IMR-90 (cell line): Measurements from ENCODE around the gene PCP4L1. TPM values are rescaled to one million over a fixed set of nuclear protein-coding genes. Genes with fewer than 3 reads are reported as not detected.

Experiments used
- ATAC-seq: fragments of 200-7000 bp; cut with Tn5 transposase; 2 replicates; pipeline ENCODE4 v1.9.1; 2020; ENCODE audit warnings: low read depth, mild to moderate bottlenecking, moderate library complexity
- BruUV-seq: library from RNA; stranded (reverse); fragments of 400-500 nt; replicated peaks from 2 replicates; lab custom pipeline; 2021; lab: Mats Ljungman, UMichigan
- CTCF ChIA-PET: fragments of 300-600 bp; formaldehyde crosslinking; extraction: SDS; loops from one replicate; lab custom pipeline; 2021; ENCODE audit warnings: antibody characterized with exemption; lab: Yijun Ruan, JAX
- POLR2A ChIA-PET: fragments of 300-600 bp; sonication (Branson Sonifier 250); formaldehyde crosslinking; loops from one replicate; lab custom pipeline; 2022; ENCODE audit warnings: antibody characterized with exemption; ENCODE audit not compliant: unreplicated experiment; lab: Charles Lee
- DNase-seq: peaks from one replicate; pipeline ENCODE4 v3.0.0; 2013
- H2AFZ ChIP-seq: replicated peaks from 2 replicates; pipeline ENCODE3; 2013; ENCODE audit warnings: low read length, mild to moderate bottlenecking; ENCODE audit not compliant: poor library complexity
- H2AK5ac ChIP-seq: 2 replicates; pipeline ENCODE4 v1.6.1; 2013; ENCODE audit warnings: low read depth, low read length, inconsistent platforms
- H2AK9ac ChIP-seq: replicated peaks from 2 replicates; pipeline ENCODE3; 2013; ENCODE audit warnings: mild to moderate bottlenecking, low read depth, low read length, moderate library complexity; ENCODE audit not compliant: poor library complexity
- H2BK120ac ChIP-seq: 2 replicates; pipeline ENCODE4 v1.6.1; 2013; ENCODE audit warnings: low read depth, low read length, inconsistent platforms
- H2BK15ac ChIP-seq: 3 replicates; pipeline ENCODE4 v1.6.1; 2013; ENCODE audit warnings: low read depth, low read length, inconsistent platforms
- H2BK20ac ChIP-seq: 2 replicates; pipeline ENCODE4 v1.6.1; 2013; ENCODE audit warnings: low read depth, mild to moderate bottlenecking, inconsistent platforms, low read length, moderate library complexity
- H2BK5ac ChIP-seq: 2 replicates; pipeline ENCODE4 v1.6.1; 2013; ENCODE audit warnings: mild to moderate bottlenecking, low read depth, low read length, inconsistent platforms; ENCODE audit not compliant: poor library complexity, severe bottlenecking
- H3K14ac ChIP-seq: replicated peaks from 2 replicates; pipeline ENCODE4 v1.6.1; 2013; ENCODE audit warnings: low read depth, low read length, inconsistent platforms
- H3K18ac ChIP-seq: 2 replicates; pipeline ENCODE4 v1.6.1; 2013; ENCODE audit warnings: low read depth, low read length, control low read depth
- H3K23ac ChIP-seq: 2 replicates; pipeline ENCODE4 v1.6.1; 2013; ENCODE audit warnings: low read depth, low read length, inconsistent platforms
- H3K27ac ChIP-seq: 2 replicates; pipeline ENCODE4 v1.5.1; 2013; ENCODE audit warnings: mild to moderate bottlenecking, control low read depth, low read length; ENCODE audit not compliant: insufficient read depth
- H3K27me3 ChIP-seq: 2 replicates; pipeline ENCODE4 v1.6.1; 2013; ENCODE audit warnings: low read length; ENCODE audit not compliant: control insufficient read depth, insufficient read depth
- H3K36me3 ChIP-seq: 2 replicates; pipeline ENCODE4 v1.6.1; 2013; ENCODE audit warnings: low read length, mixed read lengths; ENCODE audit not compliant: control insufficient read depth, insufficient read depth
- H3K4ac ChIP-seq: 2 replicates; pipeline ENCODE4 v1.6.1; 2013; ENCODE audit warnings: low read depth, low read length, inconsistent platforms
- H3K4me1 ChIP-seq: 2 replicates; pipeline ENCODE4 v1.6.1; 2013; ENCODE audit warnings: low read length, mixed read lengths; ENCODE audit not compliant: control insufficient read depth, insufficient read depth
- H3K4me2 ChIP-seq: 2 replicates; pipeline ENCODE4 v1.6.1; 2013; ENCODE audit warnings: low read depth, mild to moderate bottlenecking, control low read depth, low read length, moderate library complexity
- H3K4me3 ChIP-seq: 2 replicates; pipeline ENCODE4 v1.5.1; 2013; ENCODE audit warnings: low read depth, mild to moderate bottlenecking, control low read depth, low read length, moderate library complexity; ENCODE audit not compliant: insufficient read depth
- H3K56ac ChIP-seq: 2 replicates; pipeline ENCODE4 v1.6.1; 2013; ENCODE audit warnings: low read length, inconsistent platforms; ENCODE audit not compliant: insufficient read depth; ENCODE audit errors: extremely low read depth
- H3K79me1 ChIP-seq, 2 experiments: 2 replicates each; pipeline ENCODE4 v1.6.1; 2013; ENCODE audit warnings: low read length in 2 of 2, inconsistent platforms in 1 of 2, low read depth in 1 of 2
- H3K9ac ChIP-seq: 2 replicates; pipeline ENCODE4 v1.6.1; 2013; ENCODE audit warnings: low read depth, low read length, control low read depth
- H3K9me1 ChIP-seq: 2 replicates; pipeline ENCODE4 v1.6.1; 2013; ENCODE audit warnings: low read length, inconsistent platforms; ENCODE audit not compliant: insufficient read depth
- H3K9me3 ChIP-seq: 2 replicates; pipeline ENCODE4 v1.6.1; 2013; ENCODE audit warnings: low read length; ENCODE audit not compliant: control insufficient read depth, insufficient read depth
- H4K20me1 ChIP-seq: 2 replicates; pipeline ENCODE4 v1.6.1; 2013; ENCODE audit warnings: low read length, inconsistent platforms; ENCODE audit not compliant: insufficient read depth
- H4K5ac ChIP-seq: 2 replicates; pipeline ENCODE4 v1.6.1; 2013; ENCODE audit warnings: mild to moderate bottlenecking, low read depth, low read length, control low read depth
- H4K8ac ChIP-seq, 2 experiments: 2 replicates each; pipeline ENCODE4 v1.6.1; 2013; ENCODE audit warnings: low read depth in 2 of 2, low read length in 2 of 2, control low read depth in 1 of 2, inconsistent platforms in 1 of 2
- H4K91ac ChIP-seq: 2 replicates; pipeline ENCODE4 v1.6.1; 2013; ENCODE audit warnings: low read depth, low read length, inconsistent platforms; ENCODE audit not compliant: insufficient read depth
- BHLHE40 ChIP-seq: fragments of 150-350 bp; IDR thresholded peaks from 2 replicates; pipeline ENCODE4 v1.6.1; 2016; ENCODE audit warnings: mild to moderate bottlenecking, low read depth, low read length
- CTCF ChIP-seq: conservative IDR thresholded peaks from 2 replicates; pipeline ENCODE4 v1.5.1; 2012; ENCODE audit warnings: mild to moderate bottlenecking, low read depth, low read length, improper control_type of control experiment
- FOS ChIP-seq: fragments of 150-350 bp; IDR thresholded peaks from 2 replicates; pipeline ENCODE4 v1.6.1; 2016; ENCODE audit warnings: low read depth, low read length
- MAFK ChIP-seq: IDR thresholded peaks from 2 replicates; pipeline ENCODE4 v1.6.1; 2012; ENCODE audit warnings: low read depth, low read length, improper control_type of control experiment
- MAZ ChIP-seq: IDR thresholded peaks from 2 replicates; pipeline ENCODE4 v1.6.1; 2012; ENCODE audit warnings: low read depth, mild to moderate bottlenecking, low read length, improper control_type of control experiment, moderate library complexity, borderline replicate concordance
- MXI1 ChIP-seq: IDR thresholded peaks from 2 replicates; pipeline ENCODE4 v1.6.1; 2012; ENCODE audit warnings: low read depth, mild to moderate bottlenecking, low read length, moderate library complexity, borderline replicate concordance
- NFE2L2 ChIP-seq: fragments of 150-350 bp; IDR thresholded peaks from 2 replicates; pipeline ENCODE4 v1.6.1; 2016; ENCODE audit warnings: low read depth, mild to moderate bottlenecking, low read length
- POLR2A ChIP-seq: IDR thresholded peaks from 2 replicates; pipeline ENCODE4 v1.6.1; 2012; ENCODE audit warnings: mild to moderate bottlenecking, low read depth, low read length
- RAD21 ChIP-seq: IDR thresholded peaks from 2 replicates; pipeline ENCODE4 v1.6.1; 2012; ENCODE audit warnings: low read length, improper control_type of control experiment
- RCOR1 ChIP-seq: IDR thresholded peaks from 2 replicates; pipeline ENCODE4 v1.6.1; 2012; ENCODE audit warnings: mild to moderate bottlenecking, low read length, improper control_type of control experiment; ENCODE audit not compliant: insufficient replicate concordance
- RFX5 ChIP-seq: IDR thresholded peaks from 2 replicates; pipeline ENCODE4 v1.8.0; 2012; ENCODE audit warnings: low read depth, mild to moderate bottlenecking, low read length, moderate library complexity
- SMC3 ChIP-seq: fragments of 150-350 bp; IDR thresholded peaks from 2 replicates; pipeline ENCODE4 v1.6.1; 2016; ENCODE audit warnings: low read depth, mild to moderate bottlenecking, antibody characterized with exemption, low read length, moderate library complexity
- USF2 ChIP-seq: fragments of 150-350 bp; IDR thresholded peaks from 2 replicates; pipeline ENCODE4 v1.6.1; 2017; ENCODE audit warnings: mild to moderate bottlenecking, antibody characterized with exemption, low read length, low read depth
- WGBS, 2 experiments: methylation state at CpG; one replicate each; pipeline versions ENCODE4 v1.1.5 to v1.1.7; 2013; ENCODE audit warnings: missing lambda C conversion rate in 2 of 2; ENCODE audit not compliant: insufficient read length in 1 of 2; ENCODE audit errors: extremely low coverage in 2 of 2; 5-methylcytosine and 5-hydroxymethylcytosine counted together
- dilution Hi-C: fragments of 300-500 bp; cut with HindIII; formaldehyde crosslinking; loops from one replicate; pipeline ENCODE4 v1.14.3; 2018; ENCODE audit warnings: low sequenced_read_pairs; ENCODE audit not compliant: unreplicated experiment
- in situ Hi-C: fragments of 300-500 bp; cut with MboI; formaldehyde crosslinking; loops from 3 replicates; pipeline ENCODE4 v1.14.3; 2019; ENCODE audit warnings: low sequenced_read_pairs, inconsistent platforms, mixed read lengths
- intact Hi-C: fragments of 100-400 bp; cut with micrococcal nuclease; formaldehyde crosslinking; loops from 2 replicates; pipeline ENCODE4 v1.10.0; 2022
- polyA plus RNA-seq, 3 experiments: library from polyadenylated mRNA; depleted of rRNA; stranded (reverse); fragments of >200 nt; gene quantifications; 2 replicates each; pipeline ENCODE4 v1.2.3, GENCODE V29; 2012; ENCODE audit warnings: low replicate concordance in 1 of 3
- total RNA-seq: library from RNA; depleted of rRNA; stranded (reverse); fragments of >200 nt; gene quantifications from 2 replicates; pipeline ENCODE4 v1.2.3, GENCODE V29; 2012

Gene PCP4L1
- total and polyA plus RNA-seq, 2 of the 4 experiments (the other 2 are of a cell fraction): not detected

- Histone ChIP-seq H3K4me1 (peaks cover 13% of the 10 kb centered on the region), H2BK5ac (no peak overlapping the region), H3K9me1 (peaks cover 6% of the 10 kb centered on the region), H3K79me1 (peaks cover 9 to 14% of the 10 kb centered on the region in 2 experiments; a peak in 3 of 4 replicates), H3K27ac (no peak overlapping the region), H3K14ac (no peak overlapping the region), H3K4me2 (no peak overlapping the region), H3K18ac (no peak overlapping the region), H3K56ac (no peak overlapping the region), H2AFZ (no peak overlapping the region), H2AK9ac (no peak overlapping the region), H4K5ac (no peak overlapping the region), H2BK120ac (no peak overlapping the region), H4K91ac (no peak overlapping the region), H3K36me3 (no peaks in the 10 kb centered on the region), H2BK15ac (no peak overlapping the region), H3K9me3 (no peaks in the 10 kb centered on the region), H3K9ac (no peak overlapping the region), H3K4ac (no peak overlapping the region), H3K27me3 (no peaks in the 10 kb centered on the region; the same call in 1 of the 2 replicates), H3K23ac (no peak overlapping the region), H4K8ac (no peak overlapping the region), H2AK5ac (no peak overlapping the region), H4K20me1 (no peaks in the 10 kb centered on the region), H2BK20ac (no peak overlapping the region), H3K4me3 (no peak overlapping the region)
- ATAC-seq: no peak
- WGBS, 2 experiments: 48% methylated on average over 2 of the region's 6 CpGs; no CpG with 5 or more reads in 1 of the 2 experiments
- POLR2A ChIA-PET: no interaction called here
- TF ChIP-seq SMC3: no peak
- TF ChIP-seq MXI1: no peak
- no peak for TF ChIP-seq POLR2A
- no peak for TF ChIP-seq USF2
- TF ChIP-seq RFX5: no peak
- TF ChIP-seq MAZ: no peak
- TF ChIP-seq BHLHE40: no peak
- TF ChIP-seq NFE2L2: no peak
- TF ChIP-seq MAFK: no peak
- no peak for TF ChIP-seq RAD21
- no peak for TF ChIP-seq FOS
- no peak for TF ChIP-seq CTCF
- no peak for TF ChIP-seq RCOR1
- CTCF ChIA-PET: interaction anchor here (1.4 kb wide), 1 partner anchor 160 kb away, joined by 6 read pairs; no protein-coding TSS in a partner anchor
- DNase-seq: no peak
- intact Hi-C loops (no loop called here), in situ Hi-C loops (no loop called here), dilution Hi-C loops (no loop called here)
- no TSS peak for BruUV-seq
These were observed 36.1 kb upstream of the PCP4L1 start for GRCh38 chr1:161222175-161223019.
